Stomach (tissue), 4 donors: ENCODE measurements around the gene SBSN.

Source experiments
- CTCF ChIP-seq, 7 experiments: fragments of 450-650 bp in 4 of 7; fragments of 200-600 bp in 3 of 7; sonication (generic) in 3 of 7; IDR thresholded peaks; one replicate each; pipeline ENCODE4 v1.5.1; 2016 to 2019; ENCODE audit warnings: antibody characterized with exemption in 7 of 7, control low read depth in 2 of 7, mild to moderate bottlenecking in 1 of 7
- POLR2AphosphoS5 ChIP-seq, 3 donors: sonication (generic); formaldehyde crosslinking; IDR thresholded peaks; one replicate each; pipeline ENCODE4 v1.6.1; 2016; ENCODE audit warnings: antibody characterized with exemption in 3 of 3

- TF ChIP-seq POLR2AphosphoS5 (IDR thresholded peaks at IDR 0.05): no peak
- TF ChIP-seq CTCF (IDR thresholded peaks at IDR 0.05): no peak
These were observed 29.7 kb upstream of the SBSN start for GRCh38 chr19:35557539-35558399.
